DMS 273 (cell line): ENCODE data around the gene MED23.
"Not testable (repeated sequence)": the region's sequence is repeated elsewhere in the genome, so short reads cannot be mapped to it uniquely, and the experiment has no call there.

Source experiments
- DNase-seq: peaks from one replicate; lab custom pipeline; 2025; ENCODE audit not compliant: unreplicated experiment; lab: John Stamatoyannopoulos, UW

MED23 gene

DNA sequence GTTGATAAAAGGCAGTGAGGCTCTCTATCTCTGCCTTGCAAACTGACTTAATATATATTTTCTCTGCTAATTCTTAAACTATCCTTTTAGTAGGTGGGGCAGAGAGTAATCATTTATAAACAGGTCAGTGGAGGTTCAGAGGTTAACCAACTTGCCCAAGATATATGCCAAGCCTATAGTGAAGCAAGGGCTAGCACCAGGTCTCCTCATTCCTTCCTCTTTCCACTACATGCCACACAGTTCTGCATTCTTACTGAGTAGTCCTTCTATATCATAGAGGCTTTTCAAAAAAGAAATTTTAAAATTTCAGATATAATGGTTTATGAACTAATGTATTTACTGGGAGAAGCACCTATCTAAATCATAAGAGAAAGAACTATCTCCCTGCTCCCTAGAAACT is 46.5 kb downstream of the MED23 start:
- DNase-seq: no peak

GRCh38 chr6:131575834-131576478 is 52.1 kb downstream of the MED23 start:
- DNase-seq: no peak

GRCh38 chr6:131574686-131575085 is 53.4 kb downstream of the MED23 start:
- DNase-seq: no peak

GRCh38 chr6:131574133-131574532 is 53.9 kb downstream of the MED23 start:
- no peak for DNase-seq

- no peak for DNase-seq
These were observed 55.2 kb downstream of the MED23 start, which contains the start of gene ARG1 for GRCh38 chr6:131572686-131573415. ARG1 (plus strand) TSS chr6:131573226; CDS start chr6:131573283, 57 bp downstream.

DNA sequence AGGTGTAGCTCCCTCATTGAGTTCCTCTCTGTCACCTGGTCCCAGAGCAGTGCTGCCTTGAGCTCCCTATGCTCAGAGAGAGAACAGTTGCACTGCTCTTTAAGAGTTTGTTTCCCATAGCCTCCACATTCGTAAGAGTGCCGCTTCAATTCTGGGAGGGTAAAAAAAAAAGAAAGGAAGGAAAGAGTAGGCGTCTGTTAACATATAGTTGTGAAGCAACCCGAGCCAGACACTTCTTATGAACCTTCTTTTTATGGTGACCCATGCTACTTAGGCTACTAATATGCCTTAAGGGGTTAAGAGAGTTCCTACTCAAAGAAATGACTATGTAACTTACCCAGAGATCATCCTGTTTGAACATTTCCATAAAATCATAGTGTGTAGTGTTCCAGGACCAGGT is 59.3 kb downstream of the MED23 start:
- DNase-seq: no peak

DNA sequence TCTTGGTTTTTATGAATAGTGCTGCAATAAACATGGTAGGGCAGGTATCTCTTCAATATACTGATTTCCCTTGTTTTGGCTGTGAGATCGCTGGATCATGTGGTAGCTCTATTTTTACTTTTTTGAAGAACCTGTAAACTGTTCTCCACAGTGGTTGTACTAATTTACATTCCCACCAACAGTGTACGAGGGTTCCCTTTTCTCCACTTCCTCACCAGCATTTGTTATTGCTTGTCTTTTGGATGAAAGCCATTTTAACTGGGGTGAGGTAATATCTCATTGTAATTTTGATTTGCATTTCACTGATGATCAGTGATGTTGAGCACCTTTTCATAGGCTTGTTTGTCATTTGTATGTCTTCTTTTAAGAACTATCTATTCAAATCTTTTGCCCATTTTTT is 63.0 kb downstream of the MED23 start:
- DNase-seq: no peak

DNA sequence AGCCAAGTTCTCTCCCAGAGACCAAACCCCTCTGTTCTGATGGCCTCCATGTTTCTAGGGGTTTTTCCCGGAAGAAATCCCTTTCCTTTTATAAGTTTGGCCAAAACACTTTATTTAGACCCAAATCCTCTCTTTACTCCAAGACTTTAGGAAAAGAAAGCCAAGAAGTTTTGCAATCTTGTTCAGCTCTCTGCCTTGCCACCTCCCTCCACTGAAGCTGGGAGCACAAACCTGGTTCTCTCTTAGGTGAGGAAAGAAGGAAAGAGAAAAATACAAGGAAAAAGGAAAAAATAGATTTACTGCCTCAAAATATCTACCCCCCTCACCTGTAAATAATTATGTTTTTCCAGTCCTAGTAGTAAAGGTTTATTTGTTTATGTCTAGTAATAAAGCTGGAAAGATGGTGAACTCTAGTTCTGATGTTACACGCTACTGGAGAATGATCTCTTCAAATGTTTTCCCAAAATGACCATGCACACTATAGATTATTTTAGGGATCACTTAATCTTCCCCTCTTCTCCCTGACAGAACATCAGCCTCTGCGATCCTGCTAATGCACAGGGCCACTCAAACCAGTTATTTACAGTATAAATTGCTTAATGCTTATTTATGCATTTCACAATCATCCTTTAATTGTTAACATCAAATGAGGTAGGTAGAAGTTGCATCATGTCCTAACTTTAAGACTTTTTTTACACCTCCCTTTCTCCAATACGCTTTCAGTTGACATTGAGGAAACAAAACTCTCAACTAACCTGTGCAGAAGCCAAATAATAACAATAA is 65.9 kb downstream of the MED23 start:
- no peak for DNase-seq

DNA sequence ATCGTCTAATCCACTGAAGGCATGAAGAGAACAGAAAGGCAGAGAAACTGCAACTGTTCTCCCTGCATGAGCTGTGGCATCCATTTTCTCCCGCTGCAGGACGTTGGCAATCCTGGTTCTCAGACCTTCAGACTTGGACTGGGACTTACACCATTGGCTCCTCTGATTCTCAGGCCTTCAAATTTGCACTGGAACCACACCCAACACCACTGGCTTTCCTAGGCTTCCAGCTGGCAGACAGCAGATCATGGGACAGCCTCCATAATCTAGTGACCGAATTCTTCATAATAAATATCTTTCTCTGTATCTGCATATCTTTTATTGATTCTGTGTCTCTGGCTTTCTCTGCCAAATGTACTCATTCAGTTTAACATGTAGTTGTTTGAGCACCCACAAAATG is 69.1 kb downstream of the MED23 start:
- DNase-seq: no peak

GRCh38 chr6:131555992-131556391 is 72.0 kb downstream of the MED23 start:
- no peak for DNase-seq

DNA sequence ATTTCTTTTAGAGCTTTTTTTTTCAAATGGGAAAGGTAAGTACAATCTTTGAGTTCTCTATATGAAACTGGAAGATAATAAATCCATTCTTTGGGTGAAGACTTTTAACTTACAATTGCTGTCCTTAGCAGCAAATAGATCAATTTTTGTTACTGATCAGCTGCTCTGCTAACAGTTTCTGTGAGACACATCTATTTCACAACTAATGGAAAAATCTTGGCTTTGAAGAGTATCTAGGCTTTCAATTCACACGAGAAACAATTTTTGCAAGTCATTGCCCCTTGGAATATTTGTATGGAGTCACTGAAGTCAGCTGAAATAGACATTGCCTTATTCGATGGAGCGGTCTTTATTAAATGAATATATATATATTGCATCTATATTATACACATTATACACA is 75.5 kb downstream of the MED23 start:
- no peak for DNase-seq

DNA sequence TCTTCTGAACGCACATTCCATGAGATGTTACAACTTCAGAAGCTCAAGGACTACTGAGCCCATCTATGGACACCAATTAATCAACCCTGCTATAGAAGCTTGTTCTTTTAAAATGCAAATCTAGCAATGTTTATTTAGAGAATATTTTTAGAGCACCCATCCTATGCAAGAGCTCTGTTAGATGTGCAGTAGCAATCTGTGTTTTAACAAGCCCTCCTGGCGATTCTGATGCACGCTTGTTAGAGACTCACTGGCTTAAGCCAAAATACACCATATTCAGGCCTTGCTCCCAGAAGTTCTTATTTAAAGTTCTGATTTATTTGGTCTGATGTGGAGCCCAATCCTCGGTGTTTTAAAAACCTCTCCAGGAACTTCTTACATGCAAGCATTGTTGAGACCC is 76.1 kb downstream of the MED23 start:
- no peak for DNase-seq

GRCh38 chr6:131549811-131550210 is 78.2 kb downstream of the MED23 start:
- no peak for DNase-seq

GRCh38 chr6:131548441-131548840 is 79.6 kb downstream of the MED23 start:
- DNase-seq: no peak

GRCh38 chr6:131547488-131547887 is 80.6 kb downstream of the MED23 start:
- DNase-seq: no peak

- DNase-seq: no peak
These were observed 82.7 kb downstream of the MED23 start for GRCh38 chr6:131545317-131545716.

GRCh38 chr6:131538615-131539014 is 89.4 kb downstream of the MED23 start:
- DNase-seq: not testable (repeated sequence)

DNA sequence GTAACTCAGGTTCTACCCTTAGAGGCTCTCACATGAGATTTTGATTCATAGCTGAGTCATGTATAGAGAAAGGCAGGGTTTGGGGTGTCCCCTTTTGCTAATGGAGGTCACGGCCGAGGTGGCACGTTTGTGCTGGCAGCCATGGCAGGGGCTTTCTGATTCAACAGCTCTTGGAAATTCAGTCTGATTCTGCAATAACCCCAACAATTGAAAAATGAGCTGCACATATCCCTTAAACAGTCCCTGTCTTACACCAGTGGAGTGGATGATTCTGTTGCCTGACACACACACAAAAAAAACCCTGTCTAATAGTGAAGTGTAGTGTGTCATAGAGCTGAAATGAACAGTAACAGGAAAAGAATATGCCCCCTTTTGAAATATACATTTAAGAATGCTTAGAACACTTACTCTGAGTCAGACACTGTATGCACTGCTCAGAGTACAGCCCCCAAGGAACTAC is 95.4 kb downstream of the MED23 start:
- DNase-seq: no peak

DNA sequence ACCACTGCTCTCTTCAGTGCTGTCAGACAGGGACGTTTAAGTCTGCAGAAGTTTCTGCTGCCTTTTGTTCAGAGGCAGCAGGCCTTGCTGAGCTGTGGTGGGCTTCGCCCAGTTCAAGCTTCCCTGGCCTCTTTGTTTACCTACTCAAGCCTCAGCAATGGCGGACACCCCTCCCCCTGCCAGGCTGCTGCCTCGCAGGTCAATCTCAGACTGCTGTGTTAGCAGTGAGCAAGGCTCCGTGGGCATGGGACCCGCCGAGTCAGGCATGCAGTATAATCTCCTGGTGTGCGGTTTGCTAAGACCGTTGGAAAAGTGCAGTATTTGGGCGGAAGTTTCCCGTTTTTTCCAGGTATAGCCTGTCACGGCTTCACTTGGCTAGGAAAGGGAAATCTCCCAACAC is 96.4 kb downstream of the MED23 start:
- not testable (repeated sequence) for DNase-seq

- DNase-seq: not testable (repeated sequence)
These were observed 97.1 kb downstream of the MED23 start for GRCh38 chr6:131530936-131531335.

DNA sequence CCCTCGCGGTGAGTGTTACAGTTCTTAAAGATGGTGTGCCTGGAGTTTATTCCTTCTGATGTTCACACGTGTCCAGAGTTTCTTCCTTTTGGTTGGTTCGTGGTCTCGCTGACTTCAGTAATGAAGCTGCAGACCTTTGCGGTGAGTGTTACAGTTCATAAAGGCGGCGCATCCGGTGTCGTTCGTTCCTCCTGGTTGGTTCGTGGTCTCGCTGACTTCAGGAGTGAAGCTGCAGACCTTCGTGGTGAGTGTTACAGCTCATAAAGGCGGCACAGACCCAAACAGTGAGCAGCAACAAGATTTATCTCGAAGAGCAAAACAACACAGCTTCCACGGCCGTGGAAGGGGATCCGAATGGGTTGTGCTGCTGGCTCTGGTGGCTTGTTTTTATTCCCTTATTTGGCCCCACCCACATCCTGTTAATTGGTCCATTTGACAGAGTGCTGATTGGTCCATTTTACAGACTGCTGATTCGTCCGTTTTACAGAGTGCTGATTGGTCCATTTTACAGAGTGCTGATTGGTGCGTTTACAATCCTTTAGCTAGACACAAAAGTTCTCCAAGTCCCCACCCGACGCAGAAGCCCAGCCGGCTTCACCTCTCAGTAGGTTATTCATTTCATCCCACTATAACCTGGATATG is 103.2 kb downstream of the MED23 start:
- DNase-seq: no peak
